ENCODE results near the gene MEIS2.
A peak's percentile ranks its signal among the peaks of the same experiment; 100 is the strongest.

The MEIS2 gene

GRCh38 chr15:37112171-37112570 lies 11.8 kb upstream of the MEIS2 start:
- DNase-seq = no peak

GRCh38 chr15:37111427-37111717 lies 11.0 kb upstream of the MEIS2 start:
- DNase-seq = no peak

GRCh38 chr15:37109872-37110572 lies 9.7 kb upstream of the MEIS2 start:
- DNase-seq = no peak

- DNase-seq = no peak
Observed at GRCh38 chr15:37109168-37109871, 9.0 kb upstream of the MEIS2 start.

- DNase-seq = no peak
Observed at GRCh38 chr15:37108381-37109167, 8.2 kb upstream of the MEIS2 start.

- DNase-seq = no peak
Observed at GRCh38 chr15:37107744-37108380, 7.5 kb upstream of the MEIS2 start.

GRCh38 chr15:37107071-37107743 lies 6.9 kb upstream of the MEIS2 start:
- no peak for DNase-seq

GRCh38 chr15:37106490-37107001 lies 6.2 kb upstream of the MEIS2 start:
- no peak for DNase-seq

- no peak for DNase-seq
Observed at GRCh38 chr15:37105889-37106288, 5.5 kb upstream of the MEIS2 start.

GRCh38 chr15:37105029-37105428 lies 4.7 kb upstream of the MEIS2 start:
- no peak for DNase-seq

GRCh38 chr15:37104424-37104981 lies 4.2 kb upstream of the MEIS2 start:
- DNase-seq = no peak

GRCh38 chr15:37103475-37104423 lies 3.4 kb upstream of the MEIS2 start:
- DNase-seq = no peak

GRCh38 chr15:37103163-37103435 lies 2.8 kb upstream of the MEIS2 start:
- DNase-seq = no peak

- no peak for DNase-seq
Observed at GRCh38 chr15:37102305-37103162, 2.2 kb upstream of the MEIS2 start.

- DNase-seq = no peak
Observed at GRCh38 chr15:37101980-37102304, 1.6 kb upstream of the MEIS2 start.

- no peak for DNase-seq
Observed at GRCh38 chr15:37100966-37101215, 542 bp upstream of the MEIS2 start.

GRCh38 chr15:37099319-37100108 lies 835 bp downstream of the MEIS2 start:
- peak; percentile 11 for DNase-seq

- peak; percentile 6 for DNase-seq
Observed at GRCh38 chr15:37098468-37099318, 1.7 kb downstream of the MEIS2 start.

Data from NCI-H1092 treated with DMSO at 0.1 percent for 48 hours (cell line).